Upper lobe of left lung (tissue), 6 donors: Measurements from ENCODE around the gene SMC1B. TPM values are rescaled to one million over a fixed set of nuclear protein-coding genes. Genes with fewer than 3 reads are reported as not detected.

Experiments
- ATAC-seq, 2 donors: fragments of 200-7000 bp; cut with Tn5 transposase; one replicate each; pipeline ENCODE4 v1.9.1; 2022; ENCODE audit warnings: mild to moderate bottlenecking in 2 of 2, moderate library complexity in 2 of 2; ENCODE audit not compliant: low FRiP score in 2 of 2
- DNase-seq, 2 donors: peaks; one replicate each; pipeline ENCODE4 v3.0.0-alpha.2; 2019 to 2020
- H3K27ac ChIP-seq, 4 donors: fragments of 200-600 bp; sonication (generic); one replicate each; pipeline ENCODE4 v1.5.1; 2016 to 2019
- H3K27me3 ChIP-seq, 4 donors: fragments of 200-600 bp; sonication (generic); one replicate each; pipeline ENCODE4 v1.5.1; 2017 to 2019
- H3K36me3 ChIP-seq, 4 donors: fragments of 200-600 bp; sonication (generic); one replicate each; pipeline ENCODE4 v1.5.1; 2016 to 2019
- H3K4me1 ChIP-seq, 4 donors: fragments of 200-600 bp; sonication (generic); one replicate each; pipeline ENCODE4 v1.5.1; 2018 to 2019
- H3K4me3 ChIP-seq, 4 donors: fragments of 200-600 bp; sonication (generic); one replicate each; pipeline ENCODE4 v1.5.1; 2017 to 2019; ENCODE audit warnings: mild to moderate bottlenecking in 2 of 4, moderate library complexity in 1 of 4
- H3K9me3 ChIP-seq, 4 donors: fragments of 200-600 bp; sonication (generic); one replicate each; pipeline ENCODE4 v1.5.1; 2018 to 2019
- EP300 ChIP-seq, 4 donors: sonication (generic); formaldehyde crosslinking; IDR thresholded peaks; one replicate each; pipeline ENCODE4 v1.5.1; 2017; ENCODE audit warnings: antibody characterized with exemption in 4 of 4, control low read depth in 2 of 4
- POLR2A ChIP-seq, 4 donors: fragments of 450-650 bp; IDR thresholded peaks; one replicate each; pipeline ENCODE4 v1.5.1; 2016 to 2017; ENCODE audit warnings: antibody characterized with exemption in 4 of 4, mild to moderate bottlenecking in 2 of 4
- POLR2AphosphoS5 ChIP-seq, 2 donors: sonication (generic); formaldehyde crosslinking; IDR thresholded peaks; one replicate each; pipeline ENCODE4 v1.5.1; 2017; ENCODE audit warnings: antibody characterized with exemption in 2 of 2
- WGBS, 2 donors: methylation state at CpG; one replicate each; pipeline ENCODE4 v1.1.5; 2017 to 2018; 5-methylcytosine and 5-hydroxymethylcytosine counted together
- total RNA-seq, 6 donors: library from RNA; depleted of rRNA in 4 of 6; stranded (reverse); fragments of >200 nt in 4 of 6; gene quantifications; one replicate each; pipeline versions ENCODE4 v1.1.0 to v1.2.1, GENCODE V29; 2016 to 2021
- TF ChIP-seq, protein P1 (sequence below), 6 experiments: fragments of 450-650 bp in 4 of 6; fragments of 200-600 bp in 2 of 6; sonication (generic) in 2 of 6; IDR thresholded peaks; one replicate each; pipeline ENCODE4 v1.5.1; 2016 to 2019; ENCODE audit warnings: antibody characterized with exemption in 6 of 6
- donor health status: DM: no; HTN: no; CAD: no; lungs with moderate emphysema.
- donor health status: DM: no; HTN: yes; CAD: no; lungs with severe emphysema.

The SMC1B gene
- total RNA-seq, 6 donors from 2014 or later: not detected

DNA sequence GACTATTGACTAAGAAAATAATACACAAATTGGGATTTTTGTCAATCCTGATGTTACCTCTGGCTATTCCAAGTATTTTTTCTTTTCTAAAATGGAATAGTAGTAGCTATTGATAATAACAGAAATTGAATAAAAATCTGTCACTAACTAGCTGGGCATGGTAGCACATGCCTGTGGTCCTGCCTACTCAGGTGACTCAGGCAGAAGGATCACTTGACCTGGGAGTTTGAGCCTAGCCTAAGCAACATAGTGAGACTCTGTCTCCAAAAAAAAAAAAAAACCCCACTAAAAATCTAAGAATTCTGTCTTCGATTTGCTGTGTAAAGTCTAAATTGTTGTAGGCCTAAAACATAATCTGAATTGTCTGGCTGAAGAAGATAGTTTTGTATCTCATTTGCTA is 61.4 kb downstream of the SMC1B start:
- no peak overlapping the region for H3K4me3 ChIP-seq
- no peak for DNase-seq
- no peaks in the 10 kb centered on the region for H3K4me1 ChIP-seq
- no peak for ATAC-seq
- no peaks in the 10 kb centered on the region for H3K9me3 ChIP-seq
- H3K27me3 ChIP-seq: no peaks in the 10 kb centered on the region
- no peaks in the 10 kb centered on the region for H3K36me3 ChIP-seq
- TF ChIP-seq POLR2A (IDR thresholded peaks at IDR 0.05): no peak
- TF ChIP-seq EP300 (IDR thresholded peaks at IDR 0.05): no peak
- TF ChIP-seq POLR2AphosphoS5 (IDR thresholded peaks at IDR 0.05): no peak
- TF ChIP-seq, protein P1, sequence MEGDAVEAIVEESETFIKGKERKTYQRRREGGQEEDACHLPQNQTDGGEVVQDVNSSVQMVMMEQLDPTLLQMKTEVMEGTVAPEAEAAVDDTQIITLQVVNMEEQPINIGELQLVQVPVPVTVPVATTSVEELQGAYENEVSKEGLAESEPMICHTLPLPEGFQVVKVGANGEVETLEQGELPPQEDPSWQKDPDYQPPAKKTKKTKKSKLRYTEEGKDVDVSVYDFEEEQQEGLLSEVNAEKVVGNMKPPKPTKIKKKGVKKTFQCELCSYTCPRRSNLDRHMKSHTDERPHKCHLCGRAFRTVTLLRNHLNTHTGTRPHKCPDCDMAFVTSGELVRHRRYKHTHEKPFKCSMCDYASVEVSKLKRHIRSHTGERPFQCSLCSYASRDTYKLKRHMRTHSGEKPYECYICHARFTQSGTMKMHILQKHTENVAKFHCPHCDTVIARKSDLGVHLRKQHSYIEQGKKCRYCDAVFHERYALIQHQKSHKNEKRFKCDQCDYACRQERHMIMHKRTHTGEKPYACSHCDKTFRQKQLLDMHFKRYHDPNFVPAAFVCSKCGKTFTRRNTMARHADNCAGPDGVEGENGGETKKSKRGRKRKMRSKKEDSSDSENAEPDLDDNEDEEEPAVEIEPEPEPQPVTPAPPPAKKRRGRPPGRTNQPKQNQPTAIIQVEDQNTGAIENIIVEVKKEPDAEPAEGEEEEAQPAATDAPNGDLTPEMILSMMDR (IDR thresholded peaks at IDR 0.05): no peak
- 82 to 94% methylated on average over 1 of the region's 1 CpG for WGBS, 2 donors
- no peak overlapping the region for H3K27ac ChIP-seq

DNA sequence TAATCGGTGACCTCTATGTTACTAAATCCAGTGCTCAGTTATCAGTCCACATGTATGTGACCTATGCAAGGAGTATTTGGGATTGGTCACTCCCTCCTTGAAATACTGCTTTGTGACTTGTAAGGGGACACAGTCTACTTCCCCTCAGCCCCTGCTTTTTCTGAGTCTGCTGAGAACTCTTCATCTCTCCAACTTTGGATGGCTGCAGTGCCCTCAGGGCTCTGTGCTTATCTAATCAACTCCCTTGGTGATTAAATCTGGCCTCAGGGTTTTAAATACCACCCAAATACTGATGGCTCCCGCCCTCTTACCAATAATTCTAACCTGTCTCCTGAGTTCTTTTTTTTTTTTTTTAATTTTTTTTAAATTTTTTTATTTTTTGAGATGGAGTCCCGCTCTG is 63.5 kb downstream of the SMC1B start:
- Histone ChIP-seq H3K36me3 (no peaks in the 10 kb centered on the region), H3K27me3 (no peaks in the 10 kb centered on the region), H3K9me3 (no peaks in the 10 kb centered on the region), H3K4me3 (no peak overlapping the region), H3K27ac (no peak overlapping the region), H3K4me1 (no peaks in the 10 kb centered on the region)
- WGBS, 2 donors: 94 to 99% methylated on average over 3 of the region's 3 CpGs
- ATAC-seq (no peak), DNase-seq (no peak)
- TF ChIP-seq POLR2AphosphoS5 (IDR thresholded peaks at IDR 0.05) (no peak), POLR2A (IDR thresholded peaks at IDR 0.05) (no peak), EP300 (IDR thresholded peaks at IDR 0.05) (no peak)
- TF ChIP-seq, protein P1 (IDR thresholded peaks at IDR 0.05): no peak

DNA sequence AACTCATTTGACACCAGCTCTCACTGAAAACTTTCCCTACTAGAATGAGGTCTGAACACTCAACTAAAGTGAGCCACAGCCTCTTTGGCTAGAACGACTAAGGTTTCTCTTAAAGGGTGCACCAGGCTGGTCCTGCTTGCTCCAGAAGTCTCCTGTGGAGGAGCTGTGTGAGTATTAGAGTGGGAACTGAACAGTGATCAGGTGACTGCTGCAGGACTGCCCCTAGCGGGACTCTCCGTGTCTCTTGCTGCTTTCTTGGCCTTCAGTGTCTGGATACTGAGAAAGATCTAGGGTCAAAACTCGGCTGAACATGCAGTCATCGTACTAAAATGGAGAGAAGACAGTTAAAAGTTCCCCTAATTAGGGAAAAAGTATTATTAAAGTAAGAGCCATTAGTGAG is 69.1 kb downstream of the SMC1B start:
- whole genome bisulfite sequencing, 2 donors: 60 to 62% methylated on average over 5 of the region's 5 CpGs
- ATAC-seq: no peak
- TF ChIP-seq, protein P1 (IDR thresholded peaks at IDR 0.05): no peak
- TF ChIP-seq EP300 (IDR thresholded peaks at IDR 0.05) (no peak), POLR2A (IDR thresholded peaks at IDR 0.05) (no peak)
- Histone ChIP-seq H3K36me3 (peaks cover 0 to 25% (median 19%) of the 10 kb centered on the region in 4 donors), H3K9me3 (no peaks in the 10 kb centered on the region), H3K27me3 (no peaks in the 10 kb centered on the region), H3K4me3 (no peak overlapping the region), H3K4me1 (peaks cover 0 to 4% (median 2%) of the 10 kb centered on the region in 4 donors), H3K27ac (no peak overlapping the region)
- no peak for DNase-seq

DNA sequence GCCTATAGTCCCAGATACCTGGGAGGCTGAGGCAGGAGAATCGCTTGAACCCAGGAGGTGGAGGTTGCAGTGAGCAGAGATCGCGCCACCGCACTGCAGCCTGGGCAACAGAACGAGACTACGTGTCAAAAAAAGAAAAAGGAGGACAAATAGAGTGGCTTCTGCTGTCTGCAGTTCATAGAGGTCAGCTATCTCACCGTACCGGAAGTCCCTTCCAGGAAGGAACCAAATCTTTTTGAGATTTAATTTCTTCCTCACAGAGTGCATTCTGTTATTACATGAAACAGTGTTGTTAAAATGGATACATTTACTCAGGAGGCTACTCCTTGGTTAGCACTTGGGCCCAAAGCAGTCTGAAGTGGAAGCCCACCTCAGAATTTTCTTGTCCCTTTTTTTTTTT is 70.3 kb downstream of the SMC1B start:
- H3K4me1 ChIP-seq: peaks cover 0 to 4% (median 2%) of the 10 kb centered on the region in 4 donors
- no peaks in the 10 kb centered on the region for H3K27me3 ChIP-seq
- no peak overlapping the region for H3K27ac ChIP-seq
- TF ChIP-seq EP300 (IDR thresholded peaks at IDR 0.05) (no peak), POLR2A (IDR thresholded peaks at IDR 0.05) (no peak), POLR2AphosphoS5 (IDR thresholded peaks at IDR 0.05) (no peak)
- TF ChIP-seq, protein P1 (IDR thresholded peaks at IDR 0.05): no peak
- H3K36me3 ChIP-seq: peaks cover 0 to 26% (median 25%) of the 10 kb centered on the region in 4 donors
- 83 to 92% methylated on average over 8 of the region's 8 CpGs for WGBS, 2 donors
- no peak for ATAC-seq
- no peaks in the 10 kb centered on the region for H3K9me3 ChIP-seq
- H3K4me3 ChIP-seq: no peak overlapping the region
- DNase-seq: no peak

DNA sequence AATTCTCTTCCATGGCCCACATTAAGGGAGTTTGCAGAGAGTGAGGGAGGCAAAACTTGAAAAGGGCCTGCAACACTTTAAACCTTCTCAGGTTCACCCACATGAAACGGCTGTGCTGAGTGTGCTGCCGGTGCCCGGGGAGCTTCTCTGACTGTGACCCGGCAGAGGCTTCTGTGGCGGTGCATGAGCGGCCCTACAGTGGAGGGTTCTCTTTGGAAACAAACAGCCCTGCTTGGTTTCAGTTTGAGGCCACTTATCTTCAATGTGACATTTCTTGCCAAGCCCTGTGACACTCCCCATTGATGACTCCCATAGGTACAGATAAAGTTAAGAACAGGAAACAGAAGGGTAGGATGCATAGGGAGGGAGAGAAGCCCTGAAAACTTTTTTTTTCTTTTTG is 71.9 kb downstream of the SMC1B start:
- DNase-seq: no peak
- peaks cover 0 to 27% (median 26%) of the 10 kb centered on the region in 4 donors for H3K36me3 ChIP-seq
- ATAC-seq: no peak

More for the DNA sequence above, 71.9 kb downstream of the SMC1B start:
- Histone ChIP-seq H3K9me3 (no peaks in the 10 kb centered on the region), H3K27me3 (no peaks in the 10 kb centered on the region), H3K4me3 (no peak overlapping the region), H3K4me1 (peaks cover 8 to 17% (median 10%) of the 10 kb centered on the region in 4 donors), H3K27ac (no peak overlapping the region)
- WGBS, 2 donors: 61 to 79% methylated on average over 6 of the region's 6 CpGs
- TF ChIP-seq POLR2AphosphoS5 (IDR thresholded peaks at IDR 0.05): no peak
- TF ChIP-seq, protein P1 (IDR thresholded peaks at IDR 0.05): no peak
- TF ChIP-seq EP300 (IDR thresholded peaks at IDR 0.05): no peak
- TF ChIP-seq POLR2A (IDR thresholded peaks at IDR 0.05): no peak
